GM19438 (cell line): ENCODE data around the gene CTIF.

Experiments
- ATAC-seq: cut with Tn5 transposase; IDR thresholded peaks from one replicate; pipeline ENCODE4 v1.9.1; 2021; ENCODE audit warnings: low read depth; ENCODE audit not compliant: unreplicated experiment

The CTIF gene

GRCh38 chr18:48599391-48599790 lies 60.6 kb downstream of the CTIF start:
- no peak for ATAC-seq

DNA sequence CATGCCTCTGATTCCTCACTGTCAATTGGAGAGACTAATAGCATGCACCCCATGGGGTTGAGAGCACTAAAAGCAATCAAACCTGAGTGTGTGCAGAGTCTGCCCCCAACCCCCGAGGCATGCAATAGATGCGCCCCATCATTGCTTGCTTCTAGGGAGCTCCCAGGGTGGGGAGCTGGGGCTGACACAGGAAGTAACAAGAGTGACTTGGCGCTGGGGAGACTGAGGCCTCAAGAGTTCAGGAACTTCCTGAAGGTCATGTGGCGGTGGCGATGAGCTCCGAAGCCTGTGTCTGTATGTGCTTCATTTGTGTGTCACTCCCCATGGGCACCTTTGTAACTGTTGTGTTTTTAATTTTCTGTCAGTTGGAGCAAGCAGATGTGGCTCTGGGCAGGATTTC lies 61.2 kb downstream of the CTIF start:
- ATAC-seq = no peak

GRCh38 chr18:48600456-48601090 lies 61.7 kb downstream of the CTIF start:
- no peak for ATAC-seq

- no peak for ATAC-seq
Measured at GRCh38 chr18:48601343-48601742, 62.5 kb downstream of the CTIF start.

DNA sequence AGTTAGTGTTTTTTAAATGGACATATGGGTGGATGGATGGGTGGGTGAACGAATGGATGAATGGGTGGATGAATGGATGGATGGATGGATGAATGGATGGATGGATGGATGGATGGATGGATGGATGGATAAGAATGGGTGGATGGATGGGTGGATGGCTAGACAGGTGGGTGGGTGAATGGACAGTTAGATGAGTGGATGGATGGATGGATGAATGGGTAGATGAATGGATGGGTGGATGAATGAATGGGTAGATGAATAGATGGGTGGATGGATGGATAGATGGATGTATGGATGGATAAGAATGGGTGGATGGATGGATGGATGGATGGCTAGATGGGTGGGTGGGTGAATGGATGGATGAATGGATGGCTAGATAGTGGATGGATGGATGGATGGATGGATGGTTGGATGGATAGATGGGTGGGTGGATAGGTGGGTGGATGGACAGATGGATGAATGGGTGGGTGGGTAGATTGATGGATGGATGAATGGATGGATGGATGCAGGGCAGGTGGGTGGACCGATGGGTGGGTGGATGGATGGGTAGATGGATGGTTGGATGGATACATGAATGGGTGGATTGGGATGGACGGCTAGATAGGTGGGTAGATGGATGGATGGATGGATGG lies 64.0 kb downstream of the CTIF start:
- ATAC-seq = no peak

DNA sequence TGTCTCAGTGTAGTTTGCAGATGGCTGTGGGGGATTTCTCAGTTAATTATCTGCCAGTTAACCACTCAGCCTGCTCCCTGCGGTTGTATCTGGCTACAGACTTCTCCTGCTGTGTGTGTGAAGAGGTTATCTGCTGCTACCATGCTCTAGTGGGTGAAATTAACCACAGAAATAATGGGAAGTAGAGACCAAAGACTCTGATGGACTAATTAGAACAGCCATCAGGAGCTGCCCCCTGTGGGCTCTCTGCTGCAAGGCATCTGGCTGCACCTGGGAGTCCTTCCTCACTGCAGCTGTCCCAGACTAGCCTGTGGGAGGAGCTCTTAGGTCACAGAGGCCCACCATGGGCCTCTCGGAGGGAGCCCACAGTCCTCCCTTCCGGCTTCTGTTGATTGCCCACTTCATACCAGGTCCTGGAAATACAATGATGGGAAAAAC lies 66.6 kb downstream of the CTIF start:
- ATAC-seq = peak; percentile 79

- ATAC-seq = no peak
Measured at GRCh38 chr18:48607056-48607984, 68.5 kb downstream of the CTIF start.

DNA sequence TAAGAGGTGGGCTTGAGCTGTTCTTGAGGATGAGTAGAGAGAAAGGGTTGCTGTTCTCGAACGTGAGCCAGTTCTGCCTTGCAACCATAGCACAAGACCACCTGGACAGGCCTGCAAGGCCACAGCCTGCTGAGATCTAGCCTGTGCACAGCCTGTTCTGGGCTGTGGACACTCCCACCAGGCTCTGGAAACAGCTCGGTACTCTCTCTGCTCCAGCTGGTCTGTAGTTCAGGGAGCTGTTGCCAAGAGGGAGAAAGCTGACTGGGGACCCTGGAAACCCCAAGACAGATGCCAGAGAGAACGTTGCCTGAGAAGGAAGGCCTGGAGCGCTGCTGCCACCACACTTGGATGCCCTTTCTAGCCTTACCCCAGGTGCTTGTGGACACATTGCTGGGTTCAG lies 69.8 kb downstream of the CTIF start:
- no peak for ATAC-seq

DNA sequence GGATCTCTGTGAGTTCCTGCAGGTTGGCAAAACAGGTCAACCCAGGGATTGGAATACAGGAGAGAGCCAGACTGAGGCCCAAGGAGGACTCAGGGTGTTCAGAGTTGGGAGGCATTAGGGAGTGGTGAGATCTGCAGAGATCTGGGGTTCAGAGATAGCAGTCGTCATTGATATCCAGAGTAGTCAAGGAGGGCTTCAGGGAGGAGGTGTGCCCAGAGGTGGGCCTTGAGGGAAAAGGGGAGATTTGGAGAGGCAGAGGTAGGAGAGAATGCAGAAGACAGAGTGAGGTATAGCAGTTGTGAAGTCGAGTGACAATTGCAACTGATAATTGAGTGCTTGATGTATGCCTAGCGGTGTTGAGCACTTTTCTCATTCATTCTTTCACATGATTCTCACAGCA lies 70.3 kb downstream of the CTIF start:
- ATAC-seq = no peak

GRCh38 chr18:48609820-48610815 lies 71.3 kb downstream of the CTIF start:
- ATAC-seq = no peak

- ATAC-seq = no peak
Measured at GRCh38 chr18:48611203-48611602, 72.4 kb downstream of the CTIF start.

DNA sequence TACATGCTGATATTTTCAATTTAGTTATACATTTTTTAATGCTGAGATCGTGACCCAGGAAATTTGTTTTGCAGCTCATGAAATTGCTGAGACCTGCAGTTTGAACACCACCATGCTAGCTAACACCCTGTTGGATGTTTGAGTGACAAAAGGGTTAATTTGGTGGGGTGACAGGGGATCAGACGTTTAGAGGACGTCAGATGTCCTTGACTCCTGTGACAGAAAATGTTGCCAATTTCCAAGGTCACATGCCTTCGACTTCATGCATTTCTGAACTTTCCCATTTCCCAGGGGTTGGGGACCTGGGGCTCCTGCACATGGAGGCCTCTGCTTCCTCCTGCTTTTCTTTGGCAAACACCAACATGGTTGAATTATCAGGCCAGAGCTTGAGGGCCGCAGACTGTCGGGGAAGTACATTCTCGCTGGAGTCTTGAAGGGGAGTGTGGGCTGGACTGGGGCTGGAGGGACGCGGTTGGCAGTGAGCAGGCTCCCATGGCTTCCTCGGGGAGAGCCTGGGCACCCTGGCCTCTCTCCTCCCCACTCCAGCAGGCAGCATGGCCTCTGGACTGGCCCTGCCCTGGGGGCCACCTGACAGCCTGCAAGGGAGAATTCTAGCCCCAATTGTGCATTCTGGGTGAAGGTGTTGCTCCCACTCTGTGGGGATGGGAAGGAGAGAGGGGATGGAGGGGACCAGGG lies 73.1 kb downstream of the CTIF start:
- no peak for ATAC-seq

DNA sequence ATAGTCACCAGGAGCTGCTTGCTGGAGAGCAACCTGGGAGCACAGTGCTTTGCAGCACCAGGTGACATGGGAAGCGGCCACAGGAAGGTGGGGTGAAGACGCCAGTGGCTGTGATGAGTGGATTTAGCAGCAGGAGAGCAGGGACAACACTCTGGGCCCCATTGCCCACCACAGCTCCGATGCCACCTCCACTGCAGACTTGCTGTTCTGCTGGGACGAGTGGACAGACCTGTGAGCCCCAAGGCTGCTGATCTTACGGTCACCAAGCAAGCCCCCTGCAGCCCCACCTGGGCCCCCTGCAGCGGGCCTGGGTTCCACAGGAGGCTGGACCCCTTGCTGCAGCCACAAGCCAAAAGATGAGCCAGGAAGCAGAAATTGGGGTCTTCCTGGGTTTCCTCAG lies 73.7 kb downstream of the CTIF start:
- ATAC-seq = no peak

- no peak for ATAC-seq
Measured at GRCh38 chr18:48612917-48613316, 74.1 kb downstream of the CTIF start.

GRCh38 chr18:48613589-48614404 lies 75.0 kb downstream of the CTIF start:
- no peak for ATAC-seq

- no peak for ATAC-seq
Measured at GRCh38 chr18:48615566-48616401, 77.0 kb downstream of the CTIF start.

DNA sequence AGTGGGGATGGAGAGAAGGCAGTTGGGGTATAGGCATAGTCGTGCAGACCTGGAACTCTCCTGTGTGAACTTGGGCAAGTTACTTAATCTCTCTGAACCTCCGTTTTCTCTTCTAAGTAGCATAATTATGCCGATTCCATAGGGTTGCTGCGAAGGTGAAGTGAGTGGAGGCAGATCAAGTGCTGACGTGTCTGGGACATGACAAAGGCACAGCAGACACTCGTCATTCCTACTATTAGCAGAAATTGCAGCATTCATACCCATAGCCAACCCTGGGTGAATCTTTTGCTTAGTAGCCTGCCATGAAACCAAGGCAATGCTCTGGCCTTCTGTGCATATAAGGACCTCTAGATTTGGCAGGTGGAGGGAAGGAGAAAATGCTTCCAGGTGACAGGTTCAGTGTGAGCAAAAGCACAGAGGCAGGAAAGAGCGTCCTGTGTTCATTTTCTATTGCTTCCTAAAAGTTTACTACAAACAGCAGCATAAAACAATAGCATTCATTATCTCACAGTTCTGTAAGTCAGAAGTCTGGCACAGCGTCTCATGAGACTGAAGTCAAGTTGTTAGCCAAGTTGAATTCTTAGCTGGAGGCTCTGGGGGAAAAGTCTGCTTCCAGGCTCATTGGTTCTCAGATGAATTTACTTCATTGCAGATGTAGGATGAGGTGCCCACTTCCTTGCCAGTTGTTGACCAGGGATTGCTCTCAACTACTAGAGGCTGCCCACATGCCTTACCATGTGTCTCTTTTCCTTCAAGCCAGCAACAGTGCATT lies 77.8 kb downstream of the CTIF start:
- ATAC-seq = no peak
